HG03097 (cell line): Measurements from ENCODE around the gene CCDC88C.
"Not testable (repeated sequence)": the region's sequence is repeated elsewhere in the genome, so short reads cannot be mapped to it uniquely, and the experiment has no call there.

Experiments used
- ATAC-seq: cut with Tn5 transposase; IDR thresholded peaks from one replicate; pipeline ENCODE4 v1.9.1; 2021; ENCODE audit not compliant: unreplicated experiment, low FRiP score

CCDC88C gene

DNA sequence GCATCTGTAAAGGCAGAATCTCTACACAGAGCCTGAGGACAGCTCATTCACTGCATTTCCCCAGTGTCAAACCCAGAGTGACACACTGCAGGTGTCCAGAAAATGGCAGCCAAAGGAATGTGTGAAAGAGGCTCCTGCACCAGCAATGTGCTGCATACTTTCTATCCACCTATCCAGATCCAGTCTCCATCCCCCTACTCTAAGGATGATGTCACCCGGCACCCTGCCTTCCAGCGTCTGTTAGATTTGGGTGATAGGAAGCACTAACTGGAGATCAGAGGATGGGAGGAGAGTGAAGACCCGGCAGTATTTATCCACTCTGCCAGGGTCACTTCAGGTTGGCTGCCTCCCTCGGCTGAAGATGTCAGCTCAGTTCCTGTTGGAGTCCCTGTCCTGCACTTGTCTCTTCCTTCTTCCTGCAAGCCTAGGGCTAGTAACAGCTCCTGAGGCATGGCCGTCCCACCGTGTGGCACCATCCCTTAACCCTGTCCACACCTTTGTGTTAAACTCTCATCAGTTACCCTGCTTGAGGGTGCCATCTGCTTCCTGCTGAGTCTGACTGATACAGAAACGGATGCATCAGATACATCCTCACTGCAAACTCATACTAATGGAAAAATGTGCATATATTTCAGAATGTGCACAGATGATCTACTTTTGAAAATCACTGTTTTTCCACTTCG lies 160.2 kb downstream of the CCDC88C start:
- no peak for ATAC-seq

GRCh38 chr14:91256661-91257060 lies 161.0 kb downstream of the CCDC88C start:
- no peak for ATAC-seq

GRCh38 chr14:91255026-91255695 lies 162.5 kb downstream of the CCDC88C start:
- ATAC-seq: no peak

- no peak for ATAC-seq
These were observed 163.2 kb downstream of the CCDC88C start for GRCh38 chr14:91254461-91254860.

- ATAC-seq: no peak
These were observed 163.8 kb downstream of the CCDC88C start for GRCh38 chr14:91253795-91254323.

DNA sequence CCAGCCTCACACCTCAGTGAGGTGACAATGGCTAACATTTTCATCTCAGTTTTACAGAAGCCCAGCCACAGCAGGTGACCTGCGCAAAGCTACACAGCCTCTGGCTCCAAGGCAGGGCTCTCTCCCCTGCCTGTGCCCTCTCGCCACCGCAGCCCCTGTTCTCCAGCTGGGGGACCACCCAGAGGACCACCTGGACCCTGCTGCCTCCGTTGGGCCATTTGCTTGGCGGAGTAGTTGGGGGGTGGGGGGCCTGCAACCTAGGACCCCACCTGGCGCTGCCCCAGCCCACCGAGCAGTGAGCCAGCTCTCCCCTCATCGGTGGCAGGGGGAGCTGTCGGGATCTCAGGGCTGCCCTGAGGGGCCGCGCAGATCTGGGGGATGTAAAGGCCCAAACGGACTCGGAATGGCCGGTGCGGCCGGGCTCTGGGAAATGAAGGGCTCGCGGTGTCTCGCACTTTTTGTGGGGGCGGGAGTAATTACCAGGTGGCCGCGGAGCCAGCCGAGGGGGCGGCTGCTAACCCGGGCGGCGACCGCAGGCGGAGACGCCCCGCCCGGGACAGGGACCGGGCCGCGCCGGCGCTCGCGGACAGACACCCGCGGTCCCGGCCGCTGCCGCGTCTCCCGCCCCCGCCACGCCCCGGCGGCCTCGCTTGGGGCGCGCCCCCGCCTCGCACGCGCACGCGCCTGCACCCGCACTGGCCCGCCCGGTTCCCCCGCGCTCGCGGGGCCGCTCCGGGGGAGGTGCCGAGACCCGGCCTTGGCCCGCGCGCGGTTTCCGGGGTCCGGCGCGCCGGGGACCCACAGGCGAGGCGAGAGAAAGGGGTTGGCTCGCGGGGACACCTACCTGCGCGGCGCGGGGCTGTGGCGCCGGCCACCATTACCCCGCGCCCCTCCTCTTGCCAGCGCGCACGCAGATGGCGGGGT lies 164.5 kb downstream of the CCDC88C start:
- no peak for ATAC-seq

- ATAC-seq: no peak
These were observed 166.7 kb downstream of the CCDC88C start for GRCh38 chr14:91250912-91251311.

GRCh38 chr14:91249841-91250616 lies 167.6 kb downstream of the CCDC88C start:
- peak; percentile 84 for ATAC-seq

- no peak for ATAC-seq
These were observed 171.4 kb downstream of the CCDC88C start for GRCh38 chr14:91246051-91246852.

DNA sequence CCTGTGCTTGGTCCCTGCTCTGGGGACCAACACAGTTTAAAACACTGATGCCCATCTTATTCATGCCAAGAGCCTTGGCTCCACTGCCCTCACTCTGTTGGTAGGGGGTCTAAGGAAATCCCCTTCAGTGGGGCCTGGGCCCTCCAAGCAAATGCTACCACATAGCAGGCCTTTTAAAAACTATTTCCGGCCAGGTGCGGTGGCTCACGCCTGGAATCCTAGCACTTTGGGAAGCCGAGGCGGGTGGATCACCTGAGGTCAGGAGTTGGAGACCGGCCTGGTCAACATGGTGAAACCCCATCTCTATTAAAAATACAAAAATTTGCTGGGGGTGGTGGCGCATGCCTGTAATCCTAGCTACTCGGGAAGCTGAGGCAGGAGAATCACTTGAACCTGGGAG lies 172.0 kb downstream of the CCDC88C start:
- ATAC-seq: not testable (repeated sequence)

GRCh38 chr14:91245029-91245428 lies 172.6 kb downstream of the CCDC88C start:
- ATAC-seq: no peak

GRCh38 chr14:91244501-91244901 lies 173.1 kb downstream of the CCDC88C start, which contains the start of gene GPR68:
Gene GPR68 (minus strand): TSS chr14:91244704. CDS start chr14:91235050, 9,654 bp downstream.
- ATAC-seq: no peak

DNA sequence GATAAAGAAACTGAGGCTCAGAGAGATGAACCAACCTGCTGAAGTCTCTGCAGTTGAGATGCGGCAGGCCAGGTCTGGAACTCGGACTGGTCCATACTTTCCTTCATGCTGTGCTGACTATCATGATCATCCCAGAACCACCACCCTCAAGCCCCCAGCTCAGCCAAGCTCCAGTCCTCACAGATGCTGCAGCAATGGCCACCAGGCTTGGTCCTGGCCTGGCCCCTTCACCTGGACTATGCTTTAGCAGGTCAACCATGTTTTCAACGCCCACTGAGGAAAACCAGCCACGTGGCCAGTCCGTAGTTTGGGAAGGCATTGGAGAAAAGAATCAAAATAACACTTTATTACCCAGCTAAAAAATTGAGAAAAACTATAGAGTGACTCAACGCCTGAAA lies 174.5 kb downstream of the CCDC88C start:
- no peak for ATAC-seq

DNA sequence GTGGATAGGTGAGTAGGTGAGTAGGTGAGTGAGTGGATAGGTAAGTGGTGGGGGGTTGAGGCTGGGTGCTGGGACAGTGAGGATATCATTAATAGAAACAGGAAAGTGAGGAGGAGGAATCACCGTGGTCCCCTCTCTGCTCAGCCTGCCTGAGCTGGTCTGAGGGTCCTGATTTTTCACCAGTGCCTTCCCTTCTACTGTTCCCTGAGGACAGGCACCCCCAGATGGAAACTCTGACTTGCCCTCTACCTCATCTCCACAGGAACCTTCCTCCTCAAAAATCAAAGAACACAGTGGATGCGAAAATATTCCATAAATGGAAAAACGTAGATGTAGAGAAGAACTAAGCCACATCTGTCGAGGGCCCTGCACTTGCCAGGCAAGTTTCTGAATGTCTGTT lies 175.0 kb downstream of the CCDC88C start:
- no peak for ATAC-seq

DNA sequence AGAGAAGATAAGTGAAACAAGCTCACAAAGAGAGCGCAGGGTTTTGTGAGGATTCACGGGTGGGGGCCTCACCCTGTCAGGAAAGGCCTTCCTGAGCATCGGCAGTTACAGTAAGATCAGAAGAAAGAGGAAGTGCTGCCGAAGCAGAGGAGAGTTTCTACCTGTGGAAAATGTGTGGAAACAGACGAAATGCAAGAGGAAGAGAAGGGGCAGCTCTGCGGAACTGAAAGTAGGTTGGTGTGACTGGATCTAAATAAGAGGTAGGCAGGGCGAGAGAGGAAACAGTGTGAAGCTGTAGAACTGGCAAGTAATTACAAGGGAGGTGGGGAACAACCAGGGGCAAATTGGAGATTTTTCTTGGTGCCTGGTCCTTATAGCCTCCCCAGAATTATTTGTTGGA lies 175.8 kb downstream of the CCDC88C start:
- ATAC-seq: peak; percentile 56

- no peak for ATAC-seq
These were observed 179.0 kb downstream of the CCDC88C start for GRCh38 chr14:91238661-91239060.

DNA sequence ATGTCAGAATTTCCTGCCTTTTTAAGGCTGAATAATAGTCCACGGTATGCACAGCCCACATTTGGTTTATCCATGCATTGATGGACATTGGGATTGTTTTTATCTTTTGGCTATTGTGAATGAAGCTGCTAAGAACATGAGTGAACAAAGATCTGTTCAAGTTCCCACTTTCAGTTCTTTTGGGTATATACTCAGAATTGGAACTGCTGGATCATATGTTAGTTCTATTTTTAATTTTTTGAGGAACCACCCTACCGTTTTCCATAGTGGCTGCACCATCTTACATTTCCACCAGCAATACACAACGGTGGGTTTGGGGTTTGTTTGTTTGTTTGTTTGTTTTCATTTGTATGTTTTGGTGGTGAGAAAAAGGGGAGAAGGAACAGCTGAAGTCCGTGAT lies 179.5 kb downstream of the CCDC88C start:
- no peak for ATAC-seq

DNA sequence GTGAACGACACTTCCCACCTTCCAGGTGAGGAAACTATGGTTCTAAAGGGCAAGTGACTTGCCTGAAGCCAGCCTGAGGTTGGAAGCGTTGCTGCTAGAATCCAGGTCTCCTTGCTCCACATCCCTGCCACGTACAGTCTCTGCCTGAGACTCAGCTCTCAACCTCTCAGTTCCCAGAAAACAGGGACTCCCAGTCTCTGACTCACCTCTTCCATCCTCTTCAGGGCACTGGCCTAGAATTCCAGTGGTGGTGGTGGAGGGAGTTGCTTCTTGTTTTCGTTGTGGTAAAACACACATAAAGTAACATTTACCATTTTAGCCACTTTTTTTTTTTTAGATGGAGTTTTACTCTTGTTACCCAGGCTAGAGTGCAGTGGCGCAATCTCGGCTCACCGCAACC lies 180.4 kb downstream of the CCDC88C start:
- no peak for ATAC-seq

- ATAC-seq: no peak
These were observed 181.8 kb downstream of the CCDC88C start for GRCh38 chr14:91235841-91236240.

GRCh38 chr14:91234791-91235114 lies 182.9 kb downstream of the CCDC88C start:
- ATAC-seq: no peak
